Measurements from ENCODE around the gene ADK. TPM values are rescaled to one million over a fixed set of nuclear protein-coding genes. Genes with fewer than 3 reads are reported as not detected.
"Not testable (repeated sequence)": the region's sequence is repeated elsewhere in the genome, so short reads cannot be mapped to it uniquely, and the experiment has no call there.

The ADK gene
- total RNA-seq, 2 donors from 2014 or later: 14.4 to 24.3 TPM

- ATAC-seq (ENCODE audit: insufficient number of reproducible peaks, low FRiP score, low read depth): no peak
- no peak for DNase-seq (ENCODE audit: low spot score)
- no peak for TF ChIP-seq CTCF (IDR thresholded peaks at IDR 0.05)
- Histone ChIP-seq H3K27ac (no peak overlapping the region), H3K9me3 (no peaks in the 10 kb centered on the region), H3K36me3 (peaks cover 2% of the 10 kb centered on the region), H3K4me3 (no peak overlapping the region), H3K4me1 (ENCODE audit: control insufficient read depth in 1 of 2, low read depth in 2 of 2) (no peaks in the 10 kb centered on the region), H3K27me3 (replicated peaks; ENCODE audit: insufficient read depth) (no peaks in the 10 kb centered on the region)
Observed at GRCh38 chr10:74474022-74474713, 323.1 kb downstream of the ADK start.

- H3K4me1 ChIP-seq (ENCODE audit: control insufficient read depth in 1 of 2, low read depth in 2 of 2); H3K27ac ChIP-seq; H3K36me3 ChIP-seq; H3K9me3 ChIP-seq; H3K27me3 ChIP-seq (replicated peaks; ENCODE audit: insufficient read depth); DNase-seq (ENCODE audit: low spot score); H3K4me3 ChIP-seq; ATAC-seq (ENCODE audit: insufficient number of reproducible peaks, low FRiP score, low read depth): not testable (repeated sequence)
Observed at GRCh38 chr10:74476162-74476706, 325.2 kb downstream of the ADK start.

- TF ChIP-seq CTCF (IDR thresholded peaks at IDR 0.05): no peak
- DNase-seq (ENCODE audit: low spot score): no peak
- Histone ChIP-seq H3K27ac (no peak overlapping the region), H3K27me3 (replicated peaks; ENCODE audit: insufficient read depth) (no peaks in the 10 kb centered on the region), H3K4me1 (ENCODE audit: control insufficient read depth in 1 of 2, low read depth in 2 of 2) (no peaks in the 10 kb centered on the region), H3K9me3 (peaks cover 3% of the 10 kb centered on the region), H3K4me3 (no peak overlapping the region), H3K36me3 (peaks cover 2% of the 10 kb centered on the region)
- no peak for ATAC-seq (ENCODE audit: insufficient number of reproducible peaks, low FRiP score, low read depth)
Observed at GRCh38 chr10:74480778-74481177, 329.8 kb downstream of the ADK start.

- TF ChIP-seq CTCF (IDR thresholded peaks at IDR 0.05): no peak
- H3K27ac ChIP-seq: no peak overlapping the region
- ATAC-seq (ENCODE audit: insufficient number of reproducible peaks, low FRiP score, low read depth) (no peak), DNase-seq (ENCODE audit: low spot score) (no peak)
- peaks cover 3% of the 10 kb centered on the region for H3K9me3 ChIP-seq
- H3K4me1 ChIP-seq (ENCODE audit: control insufficient read depth in 1 of 2, low read depth in 2 of 2): no peaks in the 10 kb centered on the region
- peaks cover under 1% of the 10 kb centered on the region for H3K36me3 ChIP-seq
- no peaks in the 10 kb centered on the region for H3K27me3 ChIP-seq (replicated peaks; ENCODE audit: insufficient read depth)
- H3K4me3 ChIP-seq: no peak overlapping the region
Observed at GRCh38 chr10:74483356-74483755, 332.3 kb downstream of the ADK start.

GRCh38 chr10:74485283-74485682, 334.3 kb downstream of the ADK start:
- Histone ChIP-seq H3K27ac (no peak overlapping the region), H3K36me3 (no peaks in the 10 kb centered on the region), H3K4me1 (ENCODE audit: control insufficient read depth in 1 of 2, low read depth in 2 of 2) (no peaks in the 10 kb centered on the region), H3K9me3 (peaks cover 3% of the 10 kb centered on the region), H3K4me3 (no peak overlapping the region), H3K27me3 (replicated peaks; ENCODE audit: insufficient read depth) (no peaks in the 10 kb centered on the region)
- no peak for ATAC-seq (ENCODE audit: insufficient number of reproducible peaks, low FRiP score, low read depth)
- DNase-seq (ENCODE audit: low spot score): no peak
- no peak for TF ChIP-seq CTCF (IDR thresholded peaks at IDR 0.05)

Data from thoracic aorta (tissue), 2 donors.